Measurements from ENCODE around the gene MEGF6.

GRCh38 chr1:3468236-3469103 is 142.8 kb downstream of the MEGF6 start:
- TF ChIP-seq CTCF (IDR thresholded peaks at IDR 0.05; ENCODE audit: control extremely low read depth in 1 of 3, insufficient read depth in 1 of 3, low read depth in 1 of 3, low read length in 3 of 3) (no peak), POLR2A (IDR thresholded peaks at IDR 0.05; ENCODE audit: control extremely low read depth in 1 of 2, low read depth in 2 of 2, low read length in 2 of 2) (no peak), USF2 (IDR thresholded peaks at IDR 0.05; ENCODE audit: low read length) (no peak), PHF8 (conservative IDR thresholded peaks at IDR 0.05; ENCODE audit: low read depth, low read length) (no peak), HDAC2 (IDR thresholded peaks at IDR 0.05; ENCODE audit: borderline replicate concordance in 1 of 2, low read depth in 2 of 2, low read length in 2 of 2) (no peak), ATF3 (IDR thresholded peaks at IDR 0.05; ENCODE audit: insufficient read depth, low read depth, low read length) (no peak), MAFK (IDR thresholded peaks at IDR 0.05; ENCODE audit: low read depth, low read length) (no peak), EZH2 (IDR thresholded peaks at IDR 0.05; ENCODE audit: low read depth, low read length, severe bottlenecking) (no peak)

Measured in H1 (cell line).